Right lung (tissue), 5 donors: ENCODE measurements around the gene HMX1. TPM values are rescaled to one million over a fixed set of nuclear protein-coding genes. Genes with fewer than 3 reads are reported as not detected.

ENCODE experiments used
- DNase-seq, 2 donors: peaks; one replicate each; pipeline ENCODE4 v3.0.0-alpha.2; 2013
- polyA plus RNA-seq, 5 donors: library from polyadenylated mRNA; unstranded; fragments of 120-200 nt; gene quantifications; one replicate each; pipeline versions ENCODE4 v1.2.1 to v1.2.3, GENCODE V29; 2013; ENCODE audit warnings: inconsistent platforms in 1 of 5, low replicate concordance in 1 of 5; ENCODE audit not compliant: insufficient read length in 5 of 5, insufficient read depth in 1 of 5

HMX1 gene
- polyA plus RNA-seq, 5 donors = not detected

- DNase-seq = no peak
Observed at GRCh38 chr4:8842614-8843013, 29.0 kb downstream of the HMX1 start.

GRCh38 chr4:8841678-8842268 is 29.9 kb downstream of the HMX1 start:
- DNase-seq = no peak

GRCh38 chr4:8840816-8841455 is 30.7 kb downstream of the HMX1 start:
- no peak for DNase-seq

- DNase-seq = no peak
Observed at GRCh38 chr4:8840006-8840793, 31.4 kb downstream of the HMX1 start.

GRCh38 chr4:8838961-8839431 is 32.6 kb downstream of the HMX1 start:
- DNase-seq = no peak

GRCh38 chr4:8838296-8838960 is 33.2 kb downstream of the HMX1 start:
- no peak for DNase-seq

GRCh38 chr4:8837181-8837841 is 34.3 kb downstream of the HMX1 start:
- no peak for DNase-seq

GRCh38 chr4:8836664-8837171 is 34.9 kb downstream of the HMX1 start:
- no peak for DNase-seq

GRCh38 chr4:8835521-8836365 is 35.9 kb downstream of the HMX1 start:
- no peak for DNase-seq

- DNase-seq = no peak
Observed at GRCh38 chr4:8834681-8835220, 36.9 kb downstream of the HMX1 start.

- no peak for DNase-seq
Observed at GRCh38 chr4:8832113-8832915, 39.3 kb downstream of the HMX1 start.

- no peak for DNase-seq
Observed at GRCh38 chr4:8831221-8832112, 40.2 kb downstream of the HMX1 start.

- DNase-seq = no peak
Observed at GRCh38 chr4:8830611-8831200, 40.9 kb downstream of the HMX1 start.

- no peak for DNase-seq
Observed at GRCh38 chr4:8830056-8830455, 41.6 kb downstream of the HMX1 start.

- no peak for DNase-seq
Observed at GRCh38 chr4:8829584-8829983, 42.1 kb downstream of the HMX1 start.

GRCh38 chr4:8828869-8829268 is 42.8 kb downstream of the HMX1 start:
- DNase-seq = no peak

- DNase-seq = no peak
Observed at GRCh38 chr4:8821151-8821950, 50.3 kb downstream of the HMX1 start.
